Spleen (tissue), 7 donors: ENCODE data around the gene SMAD2.

ENCODE experiments used
- POLR2A ChIP-seq, 3 donors: fragments of 450-650 bp; IDR thresholded peaks; one replicate each; pipeline ENCODE4 v1.5.1; 2017; ENCODE audit warnings: antibody characterized with exemption in 3 of 3, mild to moderate bottlenecking in 1 of 3
- POLR2AphosphoS5 ChIP-seq, 3 donors: sonication (generic); formaldehyde crosslinking; IDR thresholded peaks; one replicate each; pipeline ENCODE4 v1.5.1; 2017; ENCODE audit warnings: antibody characterized with exemption in 3 of 3
- TF ChIP-seq, protein P1 (sequence below), 11 experiments: fragments of 200-600 bp in 7 of 11; fragments of 450-650 bp in 4 of 11; sonication (generic) in 4 of 11; IDR thresholded peaks in 8 of 11; conservative IDR thresholded peaks in 3 of 11; 1 replicate in 7 of 11; 2 replicates in 4 of 11; pipeline versions ENCODE4 v1.4.0 to v1.8.0; 2016 to 2021; ENCODE audit warnings: antibody characterized with exemption in 11 of 11, inconsistent platforms in 4 of 11, mild to moderate bottlenecking in 1 of 11
- donor health status: DM: no; HTN: no; CAD: no; lungs with moderate emphysema.
- donor health status: DM: no; HTN: no; CAD: no.
- donor health status: DM: no; HTN: no; CAD: no.

GRCh38 chr18:47895565-47896250 lies 34.8 kb downstream of the SMAD2 start:
- TF ChIP-seq, protein P1, sequence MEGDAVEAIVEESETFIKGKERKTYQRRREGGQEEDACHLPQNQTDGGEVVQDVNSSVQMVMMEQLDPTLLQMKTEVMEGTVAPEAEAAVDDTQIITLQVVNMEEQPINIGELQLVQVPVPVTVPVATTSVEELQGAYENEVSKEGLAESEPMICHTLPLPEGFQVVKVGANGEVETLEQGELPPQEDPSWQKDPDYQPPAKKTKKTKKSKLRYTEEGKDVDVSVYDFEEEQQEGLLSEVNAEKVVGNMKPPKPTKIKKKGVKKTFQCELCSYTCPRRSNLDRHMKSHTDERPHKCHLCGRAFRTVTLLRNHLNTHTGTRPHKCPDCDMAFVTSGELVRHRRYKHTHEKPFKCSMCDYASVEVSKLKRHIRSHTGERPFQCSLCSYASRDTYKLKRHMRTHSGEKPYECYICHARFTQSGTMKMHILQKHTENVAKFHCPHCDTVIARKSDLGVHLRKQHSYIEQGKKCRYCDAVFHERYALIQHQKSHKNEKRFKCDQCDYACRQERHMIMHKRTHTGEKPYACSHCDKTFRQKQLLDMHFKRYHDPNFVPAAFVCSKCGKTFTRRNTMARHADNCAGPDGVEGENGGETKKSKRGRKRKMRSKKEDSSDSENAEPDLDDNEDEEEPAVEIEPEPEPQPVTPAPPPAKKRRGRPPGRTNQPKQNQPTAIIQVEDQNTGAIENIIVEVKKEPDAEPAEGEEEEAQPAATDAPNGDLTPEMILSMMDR (IDR thresholded peaks at IDR 0.05 in 8 of 11, conservative IDR thresholded peaks at IDR 0.05 in 3 of 11): no peak
- TF ChIP-seq POLR2AphosphoS5 (IDR thresholded peaks at IDR 0.05) (no peak), POLR2A (IDR thresholded peaks at IDR 0.05) (no peak)
